ENCODE results near the gene PDIA5.

Gene PDIA5

GRCh38 chr3:123072564-123072963 is 5.7 kb downstream of the PDIA5 start:
- peak; percentile 23 for DNase-seq

- peak; percentile 68 for DNase-seq
These were observed 8.5 kb downstream of the PDIA5 start for GRCh38 chr3:123075359-123075758.

- no peak for DNase-seq
These were observed 9.3 kb downstream of the PDIA5 start for GRCh38 chr3:123076112-123076495.

- no peak for DNase-seq
These were observed 9.9 kb downstream of the PDIA5 start for GRCh38 chr3:123076496-123077418.

- no peak for DNase-seq
These were observed 11.3 kb downstream of the PDIA5 start for GRCh38 chr3:123078101-123078500.

GRCh38 chr3:123080864-123081562 is 14.2 kb downstream of the PDIA5 start:
- peak; percentile 71 for DNase-seq

- DNase-seq, result peak; percentile 54
These were observed 15.0 kb downstream of the PDIA5 start for GRCh38 chr3:123081718-123082369.

GRCh38 chr3:123082370-123083065 is 15.7 kb downstream of the PDIA5 start:
- DNase-seq, result no peak

- DNase-seq, result no peak
These were observed 16.7 kb downstream of the PDIA5 start for GRCh38 chr3:123083383-123084124.

- DNase-seq, result no peak
These were observed 17.4 kb downstream of the PDIA5 start for GRCh38 chr3:123084192-123084591.

GRCh38 chr3:123084738-123085237 is 18.0 kb downstream of the PDIA5 start:
- peak; percentile 35 for DNase-seq

GRCh38 chr3:123085293-123085931 is 18.6 kb downstream of the PDIA5 start:
- peak; percentile 52 for DNase-seq

- peak; percentile 12 for DNase-seq
These were observed 19.3 kb downstream of the PDIA5 start for GRCh38 chr3:123085932-123086627.

- no peak for DNase-seq
These were observed 21.6 kb downstream of the PDIA5 start for GRCh38 chr3:123088387-123088786.

- DNase-seq, result peak; percentile 43
These were observed 22.9 kb downstream of the PDIA5 start for GRCh38 chr3:123089611-123090331.

- peak; percentile 52 for DNase-seq
These were observed 24.1 kb downstream of the PDIA5 start for GRCh38 chr3:123090728-123091531.

- DNase-seq, result peak; percentile 33
These were observed 25.4 kb downstream of the PDIA5 start for GRCh38 chr3:123092243-123092642.

GRCh38 chr3:123093696-123094095 is 26.9 kb downstream of the PDIA5 start:
- DNase-seq, result no peak

Data from islet precursor cell (in vitro differentiated cells).